ENCODE measurements around the gene PLXNA1. TPM values are rescaled to one million over a fixed set of nuclear protein-coding genes. Genes with fewer than 3 reads are reported as not detected.

The PLXNA1 gene
- polyA plus RNA-seq, 1 donor from 2014 or later, result 65.6 TPM

DNA sequence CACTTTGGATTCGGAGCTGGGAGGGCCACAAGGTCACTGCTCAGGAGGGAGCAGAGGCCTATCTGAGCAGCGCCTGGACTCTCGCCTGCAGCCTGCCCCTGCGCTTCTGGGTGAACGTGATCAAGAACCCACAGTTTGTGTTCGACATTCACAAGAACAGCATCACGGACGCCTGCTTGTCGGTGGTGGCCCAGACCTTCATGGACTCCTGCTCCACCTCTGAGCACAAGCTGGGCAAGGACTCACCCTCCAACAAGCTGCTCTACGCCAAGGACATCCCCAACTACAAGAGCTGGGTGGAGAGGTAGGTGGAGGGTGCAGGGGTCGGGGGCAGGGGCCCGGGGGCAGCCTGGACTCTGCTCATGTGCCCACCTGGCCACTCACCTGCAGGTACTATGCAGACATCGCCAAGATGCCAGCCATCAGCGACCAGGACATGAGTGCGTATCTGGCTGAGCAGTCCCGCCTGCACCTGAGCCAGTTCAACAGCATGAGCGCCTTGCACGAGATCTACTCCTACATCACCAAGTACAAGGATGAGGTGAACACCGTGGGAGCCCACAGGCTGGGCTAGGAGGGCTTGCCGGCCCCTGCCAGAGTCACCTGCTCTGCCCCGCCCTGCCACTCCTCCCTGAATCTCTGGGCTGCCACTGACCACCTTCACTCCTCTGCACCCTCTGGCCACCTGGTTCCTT is 49.5 kb downstream of the PLXNA1 start:
- no peaks in the 10 kb centered on the region for H3K27me3 ChIP-seq (ENCODE audit: insufficient read depth, low read depth, low read length)
- H3K4me3 ChIP-seq (ENCODE audit: low read length), result no peak overlapping the region
- no peaks in the 10 kb centered on the region for H3K36me3 ChIP-seq (ENCODE audit: insufficient read depth, low read length)
- no peaks in the 10 kb centered on the region for H4K20me1 ChIP-seq (ENCODE audit: insufficient read depth)
- H3F3A ChIP-seq (ENCODE audit: insufficient read depth, low read length, poor library complexity, severe bottlenecking), result no peaks in the 10 kb centered on the region
- TF ChIP-seq, protein P1, sequence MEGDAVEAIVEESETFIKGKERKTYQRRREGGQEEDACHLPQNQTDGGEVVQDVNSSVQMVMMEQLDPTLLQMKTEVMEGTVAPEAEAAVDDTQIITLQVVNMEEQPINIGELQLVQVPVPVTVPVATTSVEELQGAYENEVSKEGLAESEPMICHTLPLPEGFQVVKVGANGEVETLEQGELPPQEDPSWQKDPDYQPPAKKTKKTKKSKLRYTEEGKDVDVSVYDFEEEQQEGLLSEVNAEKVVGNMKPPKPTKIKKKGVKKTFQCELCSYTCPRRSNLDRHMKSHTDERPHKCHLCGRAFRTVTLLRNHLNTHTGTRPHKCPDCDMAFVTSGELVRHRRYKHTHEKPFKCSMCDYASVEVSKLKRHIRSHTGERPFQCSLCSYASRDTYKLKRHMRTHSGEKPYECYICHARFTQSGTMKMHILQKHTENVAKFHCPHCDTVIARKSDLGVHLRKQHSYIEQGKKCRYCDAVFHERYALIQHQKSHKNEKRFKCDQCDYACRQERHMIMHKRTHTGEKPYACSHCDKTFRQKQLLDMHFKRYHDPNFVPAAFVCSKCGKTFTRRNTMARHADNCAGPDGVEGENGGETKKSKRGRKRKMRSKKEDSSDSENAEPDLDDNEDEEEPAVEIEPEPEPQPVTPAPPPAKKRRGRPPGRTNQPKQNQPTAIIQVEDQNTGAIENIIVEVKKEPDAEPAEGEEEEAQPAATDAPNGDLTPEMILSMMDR (IDR thresholded peaks at IDR 0.05; ENCODE audit: poor library complexity, severe bottlenecking), result no peak
- TF ChIP-seq EP300 (conservative IDR thresholded peaks at IDR 0.05; ENCODE audit: poor library complexity, severe bottlenecking) (no peak), TAF1 (IDR thresholded peaks at IDR 0.05; ENCODE audit: low read depth) (no peak), SMC3 (conservative IDR thresholded peaks at IDR 0.05; ENCODE audit: poor library complexity) (no peak), MXI1 (conservative IDR thresholded peaks at IDR 0.05; ENCODE audit: poor library complexity, severe bottlenecking) (no peak), RAD21 (conservative IDR thresholded peaks at IDR 0.05) (no peak), POLR2AphosphoS5 (IDR thresholded peaks at IDR 0.05) (no peak), EZH2 (IDR thresholded peaks at IDR 0.05; ENCODE audit: borderline replicate concordance, insufficient read depth, low read length, poor library complexity, severe bottlenecking) (no peak)
- TF ChIP-seq, protein P2, sequence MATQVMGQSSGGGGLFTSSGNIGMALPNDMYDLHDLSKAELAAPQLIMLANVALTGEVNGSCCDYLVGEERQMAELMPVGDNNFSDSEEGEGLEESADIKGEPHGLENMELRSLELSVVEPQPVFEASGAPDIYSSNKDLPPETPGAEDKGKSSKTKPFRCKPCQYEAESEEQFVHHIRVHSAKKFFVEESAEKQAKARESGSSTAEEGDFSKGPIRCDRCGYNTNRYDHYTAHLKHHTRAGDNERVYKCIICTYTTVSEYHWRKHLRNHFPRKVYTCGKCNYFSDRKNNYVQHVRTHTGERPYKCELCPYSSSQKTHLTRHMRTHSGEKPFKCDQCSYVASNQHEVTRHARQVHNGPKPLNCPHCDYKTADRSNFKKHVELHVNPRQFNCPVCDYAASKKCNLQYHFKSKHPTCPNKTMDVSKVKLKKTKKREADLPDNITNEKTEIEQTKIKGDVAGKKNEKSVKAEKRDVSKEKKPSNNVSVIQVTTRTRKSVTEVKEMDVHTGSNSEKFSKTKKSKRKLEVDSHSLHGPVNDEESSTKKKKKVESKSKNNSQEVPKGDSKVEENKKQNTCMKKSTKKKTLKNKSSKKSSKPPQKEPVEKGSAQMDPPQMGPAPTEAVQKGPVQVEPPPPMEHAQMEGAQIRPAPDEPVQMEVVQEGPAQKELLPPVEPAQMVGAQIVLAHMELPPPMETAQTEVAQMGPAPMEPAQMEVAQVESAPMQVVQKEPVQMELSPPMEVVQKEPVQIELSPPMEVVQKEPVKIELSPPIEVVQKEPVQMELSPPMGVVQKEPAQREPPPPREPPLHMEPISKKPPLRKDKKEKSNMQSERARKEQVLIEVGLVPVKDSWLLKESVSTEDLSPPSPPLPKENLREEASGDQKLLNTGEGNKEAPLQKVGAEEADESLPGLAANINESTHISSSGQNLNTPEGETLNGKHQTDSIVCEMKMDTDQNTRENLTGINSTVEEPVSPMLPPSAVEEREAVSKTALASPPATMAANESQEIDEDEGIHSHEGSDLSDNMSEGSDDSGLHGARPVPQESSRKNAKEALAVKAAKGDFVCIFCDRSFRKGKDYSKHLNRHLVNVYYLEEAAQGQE (IDR thresholded peaks at IDR 0.05; ENCODE audit: borderline replicate concordance), result no peak
- no peak overlapping the region for H3K4me2 ChIP-seq (ENCODE audit: low read length)
- no peak overlapping the region for H3K9ac ChIP-seq (ENCODE audit: low read length)
- H3K9me3 ChIP-seq (ENCODE audit: low read length), result no peaks in the 10 kb centered on the region
- H3K9me2 ChIP-seq (ENCODE audit: insufficient read depth, low read length), result no peaks in the 10 kb centered on the region
- H2AFZ ChIP-seq (ENCODE audit: low read depth, low read length), result no peak overlapping the region
- H3K27ac ChIP-seq (ENCODE audit: low read length), result no peak overlapping the region
- no peaks in the 10 kb centered on the region for H3K79me2 ChIP-seq (replicated peaks; ENCODE audit: insufficient read depth, low read length)

Other genes with a start within 250 kb of the PLXNA1 start
- not detected in 2 replicates for gene PRR23E, start 210.0 kb downstream of the PLXNA1 start, polyA plus RNA-seq